PFSK-1 (cell line): Measurements from ENCODE around the gene AKAP9. TPM values are rescaled to one million over a fixed set of nuclear protein-coding genes. Genes with fewer than 3 reads are reported as not detected.

ENCODE experiments used
- FOXP2 ChIP-seq: optimal IDR thresholded peaks from 2 replicates; pipeline ENCODE3; 2011; ENCODE audit warnings: borderline replicate concordance, control low read depth, inconsistent platforms; ENCODE audit not compliant: insufficient read depth; ENCODE audit errors: extremely low read length, extremely low read depth
- POLR2AphosphoS5 ChIP-seq: IDR thresholded peaks from 2 replicates; pipeline ENCODE4 v1.6.1; 2012; ENCODE audit warnings: low read depth, mild to moderate bottlenecking, control low read depth, low read length, moderate library complexity
- SIN3A ChIP-seq: IDR thresholded peaks from 2 replicates; pipeline ENCODE4 v1.6.1; 2012; ENCODE audit warnings: mild to moderate bottlenecking, low read length, moderate library complexity, borderline replicate concordance; ENCODE audit not compliant: insufficient read depth
- TAF1 ChIP-seq: IDR thresholded peaks from 2 replicates; pipeline ENCODE4 v1.6.1; 2012; ENCODE audit warnings: low read length, control low read depth, borderline replicate concordance; ENCODE audit not compliant: insufficient read depth
- polyA plus RNA-seq: library from polyadenylated mRNA; unstranded; fragments of >200 nt; gene quantifications from one replicate; pipeline ENCODE4 v1.2.1, GENCODE V29; 2012; ENCODE audit warnings: low read depth, missing spikeins; ENCODE audit not compliant: insufficient read length
- TF ChIP-seq, protein P1 (sequence below), 2 experiments: IDR thresholded peaks; 2 replicates each; pipeline versions ENCODE4 v1.6.1 to v1.8.0; 2011 to 2012; ENCODE audit warnings: low read depth in 2 of 2, low read length in 2 of 2, control low read depth in 1 of 2, inconsistent platforms in 1 of 2, mild to moderate bottlenecking in 1 of 2, moderate library complexity in 1 of 2; ENCODE audit not compliant: insufficient read depth in 1 of 2

The AKAP9 gene
- 3.9 TPM for polyA plus RNA-seq

DNA sequence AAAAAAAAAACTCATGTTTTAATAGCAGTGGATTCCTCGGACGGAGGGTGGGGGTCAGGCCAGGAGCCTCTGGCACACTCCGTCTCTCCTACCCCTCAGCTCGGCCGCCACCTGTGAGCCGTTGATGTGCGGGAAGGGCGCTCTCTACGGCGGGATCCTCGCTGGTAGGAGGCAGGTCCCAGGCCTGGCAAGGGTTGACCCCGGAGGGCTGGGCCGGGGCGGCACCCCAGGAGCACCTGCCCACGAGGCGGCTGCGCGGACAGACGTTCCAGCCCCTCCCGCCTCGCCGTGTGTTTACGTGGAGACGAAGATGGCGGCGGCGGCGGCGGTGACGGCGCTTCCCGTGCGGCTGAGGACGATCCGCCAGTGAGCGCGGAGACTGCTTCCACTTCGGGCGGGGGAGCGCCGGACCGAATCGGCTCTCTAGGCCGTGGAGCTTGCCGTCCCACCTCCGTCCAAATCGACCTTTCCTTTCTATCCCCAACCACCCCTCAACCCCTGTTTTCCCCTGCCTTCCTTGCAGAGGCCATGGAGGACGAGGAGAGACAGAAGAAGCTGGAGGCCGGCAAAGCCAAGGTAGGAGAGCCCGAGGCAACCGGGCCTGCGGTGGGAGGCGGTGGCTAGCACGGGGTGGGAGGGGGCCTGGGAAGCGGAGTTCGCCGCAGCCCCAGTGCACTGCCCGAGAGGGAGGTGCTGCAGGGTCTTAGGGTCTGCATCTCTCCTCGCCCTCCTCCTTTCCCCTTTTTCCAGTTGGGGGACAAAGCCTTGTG is at the start of gene AKAP9:
Gene AKAP9, plus strand, starts transcription at position 291 of the 770 bp plus-strand sequence. Its CDS starts 238 bp downstream, at position 529.
- peak; percentile 77 for TF ChIP-seq TAF1
- TF ChIP-seq FOXP2 = peak; percentile 98
- TF ChIP-seq SIN3A = no peak
- TF ChIP-seq POLR2AphosphoS5 = peak; percentile 61; the same call in 1 of the 2 replicates
- TF ChIP-seq, protein P1, sequence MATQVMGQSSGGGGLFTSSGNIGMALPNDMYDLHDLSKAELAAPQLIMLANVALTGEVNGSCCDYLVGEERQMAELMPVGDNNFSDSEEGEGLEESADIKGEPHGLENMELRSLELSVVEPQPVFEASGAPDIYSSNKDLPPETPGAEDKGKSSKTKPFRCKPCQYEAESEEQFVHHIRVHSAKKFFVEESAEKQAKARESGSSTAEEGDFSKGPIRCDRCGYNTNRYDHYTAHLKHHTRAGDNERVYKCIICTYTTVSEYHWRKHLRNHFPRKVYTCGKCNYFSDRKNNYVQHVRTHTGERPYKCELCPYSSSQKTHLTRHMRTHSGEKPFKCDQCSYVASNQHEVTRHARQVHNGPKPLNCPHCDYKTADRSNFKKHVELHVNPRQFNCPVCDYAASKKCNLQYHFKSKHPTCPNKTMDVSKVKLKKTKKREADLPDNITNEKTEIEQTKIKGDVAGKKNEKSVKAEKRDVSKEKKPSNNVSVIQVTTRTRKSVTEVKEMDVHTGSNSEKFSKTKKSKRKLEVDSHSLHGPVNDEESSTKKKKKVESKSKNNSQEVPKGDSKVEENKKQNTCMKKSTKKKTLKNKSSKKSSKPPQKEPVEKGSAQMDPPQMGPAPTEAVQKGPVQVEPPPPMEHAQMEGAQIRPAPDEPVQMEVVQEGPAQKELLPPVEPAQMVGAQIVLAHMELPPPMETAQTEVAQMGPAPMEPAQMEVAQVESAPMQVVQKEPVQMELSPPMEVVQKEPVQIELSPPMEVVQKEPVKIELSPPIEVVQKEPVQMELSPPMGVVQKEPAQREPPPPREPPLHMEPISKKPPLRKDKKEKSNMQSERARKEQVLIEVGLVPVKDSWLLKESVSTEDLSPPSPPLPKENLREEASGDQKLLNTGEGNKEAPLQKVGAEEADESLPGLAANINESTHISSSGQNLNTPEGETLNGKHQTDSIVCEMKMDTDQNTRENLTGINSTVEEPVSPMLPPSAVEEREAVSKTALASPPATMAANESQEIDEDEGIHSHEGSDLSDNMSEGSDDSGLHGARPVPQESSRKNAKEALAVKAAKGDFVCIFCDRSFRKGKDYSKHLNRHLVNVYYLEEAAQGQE (IDR thresholded peaks at IDR 0.05; ENCODE audit: insufficient read depth in 1 of 2, low read depth in 2 of 2, low read length in 2 of 2) = no peak

DNA sequence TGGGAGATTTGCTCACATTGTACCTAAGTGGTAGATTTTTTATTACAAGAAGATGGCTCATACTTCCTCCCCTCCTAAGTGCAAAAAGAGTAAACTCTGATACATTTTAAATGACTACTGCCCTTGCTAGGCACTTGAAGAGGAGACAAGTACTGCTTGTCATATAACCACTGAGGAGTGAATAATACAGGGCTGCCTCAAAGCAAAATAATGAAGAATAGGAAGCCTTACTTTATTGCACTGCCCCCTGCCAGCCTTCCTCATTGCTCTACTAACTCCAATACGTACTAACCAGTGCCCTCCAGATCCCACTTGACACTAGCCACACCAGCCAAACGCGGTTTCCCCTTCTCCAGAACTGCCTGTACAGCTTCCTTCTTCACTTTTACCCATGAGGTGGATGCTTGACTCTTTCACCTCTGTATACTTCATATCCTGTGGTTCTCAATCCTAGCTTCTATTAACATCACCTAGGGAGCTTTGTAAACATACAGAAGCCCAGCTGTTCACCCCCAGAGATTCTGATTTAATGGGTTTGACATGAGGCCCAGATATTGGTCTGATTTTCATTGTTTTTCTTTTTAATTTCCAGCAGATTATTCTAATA is 48.5 kb upstream of the AKAP9 start:
- TF ChIP-seq FOXP2 (no peak), POLR2AphosphoS5 (no peak), TAF1 (no peak), SIN3A (no peak)
- TF ChIP-seq, protein P1 (IDR thresholded peaks at IDR 0.05; ENCODE audit: insufficient read depth in 1 of 2, low read depth in 2 of 2, low read length in 2 of 2) = no peak

DNA sequence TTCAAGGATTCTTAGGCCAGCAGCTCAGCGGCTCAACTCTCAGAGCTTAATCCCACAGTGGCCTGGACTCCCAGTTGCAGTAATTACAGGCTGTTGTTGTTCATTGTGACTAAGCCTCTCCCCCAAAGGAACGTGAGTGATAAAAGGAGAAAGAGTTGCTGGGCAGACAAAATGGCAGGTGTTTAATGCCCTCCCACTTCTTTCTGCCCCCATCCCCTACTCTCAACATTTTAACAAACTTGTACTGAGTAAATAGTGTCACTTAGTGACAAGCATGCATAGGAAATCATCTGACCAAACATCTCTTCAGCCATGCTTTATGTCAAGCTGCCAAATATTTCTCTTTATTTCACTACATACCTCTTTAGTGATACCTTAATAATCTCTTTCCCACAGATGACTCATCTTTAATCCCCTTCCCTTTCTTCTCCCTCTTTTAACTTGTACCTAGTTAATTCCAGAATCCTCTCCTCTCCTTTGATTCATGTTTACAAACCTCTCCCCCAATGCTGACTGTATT is 47.8 kb upstream of the AKAP9 start:
- TF ChIP-seq SIN3A = no peak
- no peak for TF ChIP-seq POLR2AphosphoS5
- TF ChIP-seq FOXP2 = no peak
- TF ChIP-seq TAF1 = no peak
- TF ChIP-seq, protein P1 (IDR thresholded peaks at IDR 0.05; ENCODE audit: insufficient read depth in 1 of 2, low read depth in 2 of 2, low read length in 2 of 2) = no peak

DNA sequence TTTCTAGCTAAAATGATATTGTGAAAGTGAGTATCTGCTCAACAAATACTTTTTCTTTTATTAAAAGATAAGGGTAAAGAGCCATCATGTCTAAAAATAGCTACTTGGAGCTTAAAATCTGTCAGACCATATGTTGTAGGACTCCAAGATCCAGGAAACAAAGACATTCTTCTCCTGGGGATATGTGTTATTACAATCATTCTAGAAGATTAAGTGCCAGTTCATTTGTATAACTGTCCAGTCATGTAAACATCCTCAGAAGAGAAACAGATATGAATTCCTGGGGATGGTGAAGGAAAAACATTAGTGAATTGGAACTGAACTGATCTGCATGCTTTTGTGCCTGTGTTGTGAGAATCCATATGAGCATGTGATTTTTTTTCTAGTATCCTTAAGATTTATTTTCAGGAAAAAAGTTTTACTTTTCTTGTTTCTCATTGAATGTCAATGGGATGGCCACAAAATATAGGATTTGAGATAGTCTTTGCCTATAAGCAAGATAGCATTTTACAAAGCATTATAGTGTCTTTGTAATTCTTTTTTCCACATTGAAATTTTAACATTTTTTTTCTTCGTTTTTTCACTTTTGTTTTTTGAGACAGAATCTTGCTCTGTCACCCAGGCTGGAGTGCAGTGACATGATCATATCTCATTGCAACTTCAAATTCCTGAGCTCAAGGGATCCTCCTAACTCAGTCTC is 45.7 kb upstream of the AKAP9 start:
- TF ChIP-seq, protein P1 (IDR thresholded peaks at IDR 0.05; ENCODE audit: insufficient read depth in 1 of 2, low read depth in 2 of 2, low read length in 2 of 2) = no peak
- no peak for TF ChIP-seq SIN3A
- no peak for TF ChIP-seq POLR2AphosphoS5
- TF ChIP-seq FOXP2 = no peak
- no peak for TF ChIP-seq TAF1
